Right hindlimb (tissue), 1 donor: Measurements from ENCODE around the gene NXN.

Source experiments
- DNase-seq: peaks from one replicate; pipeline ENCODE4 v3.0.0-alpha.2; 2018

Gene NXN

GRCh38 chr17:979539-980405 is at the start of gene NXN:
Gene NXN, minus strand, starts transcription at chr17:979776.
- peak; percentile 94 for DNase-seq

GRCh38 chr17:1027044-1027443 is 47.5 kb upstream of the NXN start:
- no peak for DNase-seq

- no peak for DNase-seq
Observed at GRCh38 chr17:1026599-1026975, 47.0 kb upstream of the NXN start.

GRCh38 chr17:1025733-1026598 is 46.4 kb upstream of the NXN start:
- DNase-seq: no peak

- no peak for DNase-seq
Observed at GRCh38 chr17:1024076-1024475, 44.5 kb upstream of the NXN start.

GRCh38 chr17:1022278-1023024 is 42.9 kb upstream of the NXN start:
- DNase-seq: peak; percentile 88

GRCh38 chr17:1021147-1021546 is 41.6 kb upstream of the NXN start:
- DNase-seq: no peak

- no peak for DNase-seq
Observed at GRCh38 chr17:1019451-1019850, 39.9 kb upstream of the NXN start.

GRCh38 chr17:1018547-1018946 is 39.0 kb upstream of the NXN start:
- no peak for DNase-seq

- DNase-seq: peak; percentile 8
Observed at GRCh38 chr17:1013729-1014090, 34.1 kb upstream of the NXN start.

GRCh38 chr17:1012823-1013728 is 33.5 kb upstream of the NXN start:
- DNase-seq: peak; percentile 21

GRCh38 chr17:1011760-1012735 is 32.5 kb upstream of the NXN start:
- peak; percentile 26 for DNase-seq

- DNase-seq: peak; percentile 17
Observed at GRCh38 chr17:1011138-1011537, 31.6 kb upstream of the NXN start.

- DNase-seq: peak; percentile 12
Observed at GRCh38 chr17:1010586-1010985, 31.0 kb upstream of the NXN start.

- no peak for DNase-seq
Observed at GRCh38 chr17:1010086-1010450, 30.5 kb upstream of the NXN start.

GRCh38 chr17:1009229-1010085 is 29.9 kb upstream of the NXN start:
- DNase-seq: peak; percentile 37

- peak; percentile 94 for DNase-seq
Observed at GRCh38 chr17:1008008-1008761, 28.6 kb upstream of the NXN start.

GRCh38 chr17:1007310-1008007 is 27.9 kb upstream of the NXN start:
- DNase-seq: peak; percentile 42

- peak; percentile 38 for DNase-seq
Observed at GRCh38 chr17:1006054-1006453, 26.5 kb upstream of the NXN start.
